H1 (cell line): ENCODE measurements around the gene TXNRD2. TPM values are rescaled to one million over a fixed set of nuclear protein-coding genes. Genes with fewer than 3 reads are reported as not detected.

Experiments
- CTCF ChIA-PET: fragments of 300-600 bp; sonication (Branson Sonifier 250); formaldehyde crosslinking; loops from one replicate; lab custom pipeline; 2021; ENCODE audit not compliant: partially characterized antibody; lab: Charles Lee
- POLR2A ChIA-PET: fragments of 300-600 bp; sonication (Branson Sonifier 250); formaldehyde crosslinking; loops from one replicate; lab custom pipeline; 2021; ENCODE audit warnings: inconsistent platforms; ENCODE audit not compliant: partially characterized antibody; lab: Charles Lee
- DNase-seq, 2 experiments: peaks; one replicate each; pipeline versions ENCODE4 v3.0.0 to v3.0.0-alpha.2; 2010 to 2022; ENCODE audit warnings: low spot score in 2 of 2, low read depth in 1 of 2, mixed read lengths in 1 of 2
- FAIRE-seq: peaks from 2 replicates; lab custom pipeline; 2011; peaks lifted over from hg19 to GRCh38; lab: Jason Lieb, UNC
- H2AFZ ChIP-seq: 2 replicates; pipeline ENCODE4 v1.8.1; 2012; ENCODE audit warnings: low read length, inconsistent platforms
- H2AK5ac ChIP-seq: 2 replicates; pipeline ENCODE4 v1.6.1; 2013; ENCODE audit warnings: low read depth, low read length
- H2BK120ac ChIP-seq: replicated peaks from 2 replicates; pipeline ENCODE3; 2013; ENCODE audit warnings: low read depth, low read length, inconsistent platforms
- H2BK12ac ChIP-seq: 2 replicates; pipeline ENCODE4 v1.6.1; 2013; ENCODE audit warnings: low read depth, low read length
- H2BK15ac ChIP-seq: 2 replicates; pipeline ENCODE4 v1.6.1; 2013; ENCODE audit warnings: low read length
- H2BK20ac ChIP-seq: 2 replicates; pipeline ENCODE4 v1.6.1; 2013; ENCODE audit warnings: low read length
- H2BK5ac ChIP-seq: 2 replicates; pipeline ENCODE4 v1.6.1; 2013; ENCODE audit warnings: low read depth, low read length
- H3K14ac ChIP-seq: 2 replicates; pipeline ENCODE4 v1.6.1; 2013; ENCODE audit warnings: inconsistent platforms; ENCODE audit not compliant: insufficient read length
- H3K18ac ChIP-seq: 2 replicates; pipeline ENCODE4 v1.6.1; 2013; ENCODE audit warnings: low read length; ENCODE audit errors: extremely low read depth
- H3K23ac ChIP-seq: 2 replicates; pipeline ENCODE4 v1.6.1; 2013; ENCODE audit warnings: inconsistent platforms; ENCODE audit not compliant: insufficient read length
- H3K23me2 ChIP-seq: 2 replicates; pipeline ENCODE4 v1.6.1; 2013; ENCODE audit warnings: low read depth, low read length
- H3K27ac ChIP-seq: 2 replicates; pipeline ENCODE4 v1.6.1; 2011; ENCODE audit warnings: low read depth, low read length, inconsistent platforms
- H3K27me3 ChIP-seq, 4 experiments: replicated peaks in 1 of 4; 1 replicate in 1 of 4; 2 replicates in 3 of 4; pipeline versions ENCODE4 v1.6.1 to v1.8.1; 2011 to 2013; ENCODE audit warnings: low read length in 3 of 4, mild to moderate bottlenecking in 3 of 4, inconsistent platforms in 2 of 4, mixed read lengths in 2 of 4, moderate library complexity in 1 of 4; ENCODE audit not compliant: control insufficient read depth in 3 of 4, insufficient read depth in 3 of 4; ENCODE audit errors: extremely low read depth in 1 of 4
- H3K36me3 ChIP-seq, 4 experiments: 2 replicates each; pipeline versions ENCODE4 v1.6.1 to v1.8.1; 2011 to 2013; ENCODE audit warnings: mild to moderate bottlenecking in 4 of 4, low read length in 3 of 4, moderate library complexity in 2 of 4, control low read depth in 1 of 4, inconsistent platforms in 1 of 4; ENCODE audit not compliant: insufficient read depth in 4 of 4, control insufficient read depth in 2 of 4
- H3K4ac ChIP-seq: replicated peaks from 2 replicates; pipeline ENCODE3; 2013; ENCODE audit warnings: low read length, low read depth, mixed read lengths, inconsistent platforms; ENCODE audit not compliant: insufficient read length
- H3K4me1 ChIP-seq, 4 experiments: replicated peaks in 1 of 4; 1 replicate in 1 of 4; 2 replicates in 3 of 4; pipeline versions ENCODE4 v1.6.1 to v1.8.1; 2011 to 2013; ENCODE audit warnings: low read length in 3 of 4, inconsistent platforms in 2 of 4, mixed read lengths in 1 of 4; ENCODE audit not compliant: insufficient read depth in 4 of 4, control insufficient read depth in 3 of 4
- H3K4me2 ChIP-seq, 2 experiments: 2 replicates each; pipeline versions ENCODE4 v1.6.1 to v1.8.1; 2011 to 2013; ENCODE audit warnings: low read depth in 2 of 2, low read length in 2 of 2, control low read depth in 1 of 2, inconsistent platforms in 1 of 2, mild to moderate bottlenecking in 1 of 2; ENCODE audit not compliant: insufficient read depth in 1 of 2
- H3K4me3 ChIP-seq, 4 experiments: fragments of 200-600, 300-600 bp in 1 of 4; sonication (generic), shearing (Covaris generic), sonication (Bioruptor Twin) in 1 of 4; 2 replicates each; pipeline versions ENCODE4 v1.5.1 to v1.8.1; 2011 to 2016; ENCODE audit warnings: low read length in 4 of 4, low read depth in 3 of 4, control low read depth in 2 of 4, inconsistent platforms in 2 of 4, mild to moderate bottlenecking in 2 of 4, mixed read lengths in 1 of 4, moderate library complexity in 1 of 4; ENCODE audit not compliant: insufficient read depth in 2 of 4; ENCODE audit errors: extremely low read depth in 1 of 4
- H3K56ac ChIP-seq: replicated peaks from 2 replicates; pipeline ENCODE3; 2013; ENCODE audit warnings: low read depth, mild to moderate bottlenecking, mixed read lengths, low read length, inconsistent platforms; ENCODE audit not compliant: insufficient read length
- H3K79me1 ChIP-seq: 2 replicates; pipeline ENCODE4 v1.6.1; 2013; ENCODE audit warnings: low read depth, low read length, control low read depth
- H3K79me2 ChIP-seq, 2 experiments: 2 replicates each; pipeline versions ENCODE4 v1.6.1 to v1.8.1; 2012 to 2013; ENCODE audit warnings: low read length in 2 of 2, mild to moderate bottlenecking in 2 of 2, inconsistent platforms in 1 of 2; ENCODE audit not compliant: insufficient read depth in 2 of 2, control insufficient read depth in 1 of 2
- H3K9ac ChIP-seq, 4 experiments: replicated peaks in 1 of 4; 1 replicate in 1 of 4; 2 replicates in 3 of 4; pipeline versions ENCODE4 v1.6.1 to v1.8.1; 2011 to 2013; ENCODE audit warnings: low read depth in 3 of 4, low read length in 3 of 4, control low read depth in 2 of 4, mild to moderate bottlenecking in 2 of 4, moderate library complexity in 2 of 4, inconsistent platforms in 1 of 4; ENCODE audit errors: extremely low read depth in 1 of 4
- H3K9me3 ChIP-seq, 2 experiments: 2 replicates each; pipeline versions ENCODE4 v1.6.1 to v1.8.1; 2012 to 2013; ENCODE audit warnings: mild to moderate bottlenecking in 2 of 2, moderate library complexity in 2 of 2, control low read depth in 1 of 2, inconsistent platforms in 1 of 2, low read depth in 1 of 2, low read length in 1 of 2, mixed read lengths in 1 of 2; ENCODE audit not compliant: insufficient read depth in 2 of 2
- H4K20me1 ChIP-seq, 2 experiments: replicated peaks in 1 of 2; 2 replicates each; pipeline versions ENCODE3 to v1.8.1; 2011 to 2013; ENCODE audit warnings: inconsistent platforms in 2 of 2, low read length in 2 of 2, mild to moderate bottlenecking in 1 of 2; ENCODE audit not compliant: insufficient read depth in 2 of 2, control insufficient read depth in 1 of 2
- H4K5ac ChIP-seq: 2 replicates; pipeline ENCODE4 v1.6.1; 2013; ENCODE audit warnings: low read length, low read depth, mixed read lengths, inconsistent platforms; ENCODE audit not compliant: insufficient read length
- H4K8ac ChIP-seq: 2 replicates; pipeline ENCODE4 v1.8.0; 2013; ENCODE audit warnings: mild to moderate bottlenecking, moderate library complexity, low read length, inconsistent platforms; ENCODE audit not compliant: insufficient read depth; ENCODE audit errors: extremely low read depth
- H4K91ac ChIP-seq: replicated peaks from 2 replicates; pipeline ENCODE3; 2013; ENCODE audit warnings: low read length, mixed read lengths, inconsistent platforms; ENCODE audit not compliant: insufficient read length
- ATF3 ChIP-seq: IDR thresholded peaks from 2 replicates; pipeline ENCODE4 v1.6.1; 2011; ENCODE audit warnings: low read depth, mild to moderate bottlenecking, low read length; ENCODE audit not compliant: insufficient read depth
- BRCA1 ChIP-seq: IDR thresholded peaks from 2 replicates; pipeline ENCODE4 v1.6.1; 2012; ENCODE audit warnings: low read depth, low read length, improper control_type of control experiment
- GABPA ChIP-seq: IDR thresholded peaks from 2 replicates; pipeline ENCODE4 v1.6.1; 2011; ENCODE audit warnings: mild to moderate bottlenecking, low read length, moderate library complexity, borderline replicate concordance; ENCODE audit not compliant: insufficient read depth
- HDAC2 ChIP-seq, 2 experiments: fragments of 300-600 bp in 1 of 2; sonication (generic) in 1 of 2; IDR thresholded peaks; 2 replicates each; pipeline ENCODE4 v1.6.1; 2011 to 2012; ENCODE audit warnings: low read depth in 2 of 2, low read length in 2 of 2, mild to moderate bottlenecking in 2 of 2, moderate library complexity in 2 of 2, borderline replicate concordance in 1 of 2, inconsistent platforms in 1 of 2
- JUN ChIP-seq: IDR thresholded peaks from 2 replicates; pipeline ENCODE4 v1.6.1; 2011; ENCODE audit warnings: low read depth, mild to moderate bottlenecking, improper control_type of control experiment, low read length
- MAFK ChIP-seq: IDR thresholded peaks from 2 replicates; pipeline ENCODE4 v1.6.1; 2012; ENCODE audit warnings: low read depth, mild to moderate bottlenecking, improper control_type of control experiment, low read length
- NANOG ChIP-seq: IDR thresholded peaks from 2 replicates; pipeline ENCODE4 v1.6.1; 2011; ENCODE audit warnings: low read length, low read depth, mild to moderate bottlenecking, inconsistent platforms; ENCODE audit not compliant: insufficient read depth, poor library complexity, severe bottlenecking
- POLR2A ChIP-seq, 2 experiments: IDR thresholded peaks; 1 replicate in 1 of 2; 2 replicates in 1 of 2; pipeline ENCODE4 v1.6.1; 2011; ENCODE audit warnings: low read depth in 2 of 2, low read length in 2 of 2, mild to moderate bottlenecking in 2 of 2; ENCODE audit errors: control extremely low read depth in 1 of 2
- POLR2AphosphoS5 ChIP-seq: IDR thresholded peaks from 2 replicates; pipeline ENCODE4 v1.6.1; 2011; ENCODE audit warnings: low read depth, low read length
- POU5F1 ChIP-seq: IDR thresholded peaks from 2 replicates; pipeline ENCODE4 v1.6.1; 2011; ENCODE audit warnings: low read depth, mild to moderate bottlenecking, low read length, moderate library complexity
- RXRA ChIP-seq: IDR thresholded peaks from 2 replicates; pipeline ENCODE4 v1.6.1; 2011; ENCODE audit warnings: low read depth, mild to moderate bottlenecking, low read length, moderate library complexity; ENCODE audit not compliant: insufficient read depth
- SAP30 ChIP-seq: fragments of 300-600 bp; sonication (generic); IDR thresholded peaks from 2 replicates; pipeline ENCODE4 v1.7.1; 2012; ENCODE audit warnings: low read length, moderate library complexity, mild to moderate bottlenecking, inconsistent platforms; ENCODE audit not compliant: insufficient read depth, insufficient replicate concordance
- TCF12 ChIP-seq: IDR thresholded peaks from 2 replicates; pipeline ENCODE4 v1.6.1; 2011; ENCODE audit warnings: low read depth, mild to moderate bottlenecking, low read length
- WGBS, 2 experiments: shearing (Covaris generic) in 1 of 2; methylation state at CpG; one replicate each; pipeline versions ENCODE4 v1.1.6 to v1.1.7; 2013 to 2015; ENCODE audit warnings: low lambda C conversion rate in 2 of 2, mixed read lengths in 2 of 2, inconsistent platforms in 1 of 2, low coverage in 1 of 2, missing lambda C conversion rate in 1 of 2; ENCODE audit not compliant: insufficient replicate concordance in 2 of 2, insufficient coverage in 1 of 2, insufficient read length in 1 of 2; ENCODE audit errors: extremely low coverage in 1 of 2, missing lambda C conversion rate in 1 of 2; 5-methylcytosine and 5-hydroxymethylcytosine counted together
- polyA plus RNA-seq, 7 experiments: library from polyadenylated mRNA; depleted of rRNA in 3 of 7; stranded (reverse) in 5 of 7; unstranded in 2 of 7; fragments of >200 nt in 5 of 7; fragments of 200-250 nt in 2 of 7; gene quantifications; 1 replicate in 5 of 7; 2 replicates in 1 of 7; 4 replicates in 1 of 7; pipeline versions ENCODE4 v1.2.1 to v1.2.3, GENCODE V29; 2011 to 2013; ENCODE audit warnings: missing spikeins in 2 of 7, mixed read lengths in 2 of 7
- total RNA-seq: library from RNA; stranded (reverse); fragmentation: NEBNext Ultra II Directional; extraction: Animal tissue kit (Norgen Biotek cat#: 25700); gene quantifications from 2 replicates; pipeline ENCODE4 v1.2.1, GENCODE V29; 2021

Gene TXNRD2
- total and polyA plus RNA-seq, 2 of the 8 experiments (the other 6 are each of a cell fraction or from before 2014, with no cell fraction given), result 14.8 to 21.9 TPM

- Histone ChIP-seq H3K79me2 (no peaks in the 10 kb centered on the region), H3K36me3 (no peaks in the 10 kb centered on the region), H2AK5ac (no peak overlapping the region), H2BK15ac (no peak overlapping the region), H3K79me1 (no peaks in the 10 kb centered on the region), H3K23ac (no peak overlapping the region), H3K9me3 (no peaks in the 10 kb centered on the region; a peak in 1 of 4 replicates), H3K18ac (no peak overlapping the region), H4K5ac (no peak overlapping the region), H2AFZ (no peak overlapping the region), H3K56ac (no peak overlapping the region), H3K9ac (no peak overlapping the region), H3K4me2 (no peak overlapping the region), H3K4me1 (peaks cover 0 to 3% (median 0%) of the 10 kb centered on the region in 4 experiments; a peak in 3 of 7 replicates), H3K4me3 (no peak overlapping the region), H3K4ac (no peak overlapping the region), H2BK120ac (no peak overlapping the region), H2BK12ac (no peak overlapping the region), H4K20me1 (peaks cover 0 to 4% of the 10 kb centered on the region in 2 experiments), H3K27me3 (peaks cover 0 to 2% (median 0%) of the 10 kb centered on the region in 4 experiments; a peak in 1 of 7 replicates), H2BK20ac (no peak overlapping the region), H3K27ac (no peak overlapping the region), H4K91ac (no peak overlapping the region), H3K14ac (no peak overlapping the region), H4K8ac (no peak overlapping the region), H2BK5ac (no peak overlapping the region), H3K23me2 (no peaks in the 10 kb centered on the region)
- 90% methylated on average over 2 of the region's 2 CpGs; no CpG with 5 or more reads in 1 of the 2 experiments for WGBS, 2 experiments
- DNase-seq, result no peak
- no peak for TF ChIP-seq MAFK
- no peak for TF ChIP-seq POLR2AphosphoS5
- no peak for TF ChIP-seq BRCA1
- TF ChIP-seq NANOG, result no peak
- no peak for TF ChIP-seq TCF12
- TF ChIP-seq RXRA, result no peak
- no peak for TF ChIP-seq HDAC2 (IDR thresholded peaks at IDR 0.05; ENCODE audit: borderline replicate concordance in 1 of 2, low read depth in 2 of 2, low read length in 2 of 2)
- TF ChIP-seq POU5F1, result no peak
- TF ChIP-seq POLR2A (IDR thresholded peaks at IDR 0.05; ENCODE audit: control extremely low read depth in 1 of 2, low read depth in 2 of 2, low read length in 2 of 2), result no peak
- TF ChIP-seq ATF3, result no peak
- TF ChIP-seq JUN, result no peak
- TF ChIP-seq GABPA, result no peak
- no peak for TF ChIP-seq SAP30
- no peak for FAIRE-seq
- POLR2A ChIA-PET, result no interaction called here
- CTCF ChIA-PET, result no interaction called here
Measured at GRCh38 chr22:19828035-19828401, 113.6 kb downstream of the TXNRD2 start.
